C1 segment of cervical spinal cord (tissue), 14 donors: Measurements from ENCODE around the gene ZGRF1.
"Not testable (repeated sequence)": the region's sequence is repeated elsewhere in the genome, so short reads cannot be mapped to it uniquely, and the experiment has no call there.

Experiments used
- DNase-seq, 14 donors: peaks; one replicate each; lab custom pipeline; 2025; lab: John Stamatoyannopoulos, UW

The ZGRF1 gene

DNA sequence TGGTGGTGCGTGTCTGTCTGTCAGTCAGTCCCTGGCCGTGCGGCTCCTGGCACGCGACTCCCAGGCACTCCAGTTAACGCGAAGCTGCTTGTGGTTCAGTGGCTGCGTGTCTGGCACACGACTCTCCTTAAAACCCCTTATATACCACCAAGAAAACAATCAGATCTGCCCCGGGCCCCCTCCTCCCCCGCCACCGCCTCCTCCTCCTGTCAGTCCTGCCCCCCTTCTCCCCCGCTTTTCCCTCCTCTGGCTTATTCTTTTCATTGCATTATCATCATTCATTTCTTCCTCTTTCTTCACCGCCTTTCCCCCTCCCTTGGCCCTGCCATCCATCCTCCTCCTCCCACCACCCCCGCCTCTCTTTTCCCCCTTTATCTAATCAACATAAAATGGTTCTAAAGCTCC, 120.6 kb downstream of the ZGRF1 start, which contains the start of gene NEUROG2:
Gene NEUROG2 (minus strand): TSS at position 115 of the 405 bp plus-strand sequence. CDS start 705 bp downstream, outside the sequence.
- DNase-seq, result no peak

DNA sequence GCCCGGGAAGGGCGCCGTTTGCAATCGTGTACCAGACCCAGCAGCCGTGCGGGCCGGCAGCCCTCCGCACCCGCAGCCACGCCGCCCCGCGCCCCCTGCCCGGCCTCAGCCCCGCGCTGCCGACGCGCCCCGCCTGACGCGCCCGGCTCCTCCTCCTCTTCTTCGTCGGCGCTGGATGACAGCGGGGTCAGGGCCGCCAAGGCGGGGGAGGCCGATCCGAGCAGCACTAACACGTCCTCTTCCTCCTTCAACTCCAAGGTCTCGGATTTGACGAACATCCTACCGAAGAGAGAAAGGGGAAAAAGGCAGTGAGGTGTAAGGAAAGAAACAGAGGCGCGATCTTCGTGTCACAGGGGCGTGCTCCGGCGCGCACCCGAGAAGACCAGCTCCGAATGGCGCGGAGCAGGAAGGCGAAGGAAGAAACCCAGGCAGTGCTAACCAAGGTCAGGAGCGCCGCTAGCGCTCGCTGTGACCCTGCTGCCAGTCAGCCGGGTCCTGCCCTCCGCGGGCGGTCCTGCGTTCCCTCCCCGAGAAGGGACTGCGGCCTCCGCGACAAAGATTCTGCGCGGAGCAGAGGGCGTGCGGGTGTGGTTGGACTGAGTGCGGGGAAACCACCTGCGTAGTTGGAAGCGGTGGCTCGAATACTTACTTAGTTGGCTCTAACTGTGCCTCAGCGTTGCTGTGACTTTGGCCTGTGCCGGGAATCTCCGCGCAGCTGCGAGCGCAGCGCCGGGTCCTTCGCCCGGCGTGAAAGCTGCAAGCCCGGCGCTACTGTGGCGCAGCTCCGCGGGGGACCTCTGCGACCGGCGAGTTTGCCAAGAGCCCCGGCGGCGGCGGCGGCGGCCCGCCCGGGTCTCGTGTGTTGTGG, 121.3 kb downstream of the ZGRF1 start:
- no peak for DNase-seq

DNA sequence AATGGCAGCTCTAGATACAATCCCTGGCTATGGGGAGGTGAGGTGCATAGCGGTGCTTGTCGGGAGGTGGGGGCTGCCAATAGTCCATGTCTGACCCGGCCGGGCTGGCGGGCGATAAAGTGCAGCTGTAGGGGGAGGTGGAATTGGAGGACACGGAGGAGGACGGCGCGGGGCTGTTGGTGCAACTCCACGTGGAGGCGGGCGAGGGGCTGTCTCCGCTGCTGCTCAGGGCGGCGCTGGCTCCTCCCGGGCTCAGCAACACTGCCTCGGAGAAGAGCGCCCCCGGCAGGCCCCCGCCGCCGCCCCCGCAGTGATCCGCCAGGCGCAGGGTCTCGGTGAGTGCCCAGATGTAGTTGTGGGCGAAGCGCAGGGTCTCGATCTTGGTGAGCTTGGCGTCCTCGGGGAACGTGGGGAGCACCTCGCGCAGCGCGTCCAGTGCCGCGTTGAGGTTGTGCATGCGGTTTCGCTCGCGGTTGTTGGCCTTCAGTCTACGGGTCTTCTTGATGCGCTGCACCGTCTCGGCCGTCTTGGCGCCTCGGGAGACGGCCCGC, 122.0 kb downstream of the ZGRF1 start:
- DNase-seq, result no peak

DNA sequence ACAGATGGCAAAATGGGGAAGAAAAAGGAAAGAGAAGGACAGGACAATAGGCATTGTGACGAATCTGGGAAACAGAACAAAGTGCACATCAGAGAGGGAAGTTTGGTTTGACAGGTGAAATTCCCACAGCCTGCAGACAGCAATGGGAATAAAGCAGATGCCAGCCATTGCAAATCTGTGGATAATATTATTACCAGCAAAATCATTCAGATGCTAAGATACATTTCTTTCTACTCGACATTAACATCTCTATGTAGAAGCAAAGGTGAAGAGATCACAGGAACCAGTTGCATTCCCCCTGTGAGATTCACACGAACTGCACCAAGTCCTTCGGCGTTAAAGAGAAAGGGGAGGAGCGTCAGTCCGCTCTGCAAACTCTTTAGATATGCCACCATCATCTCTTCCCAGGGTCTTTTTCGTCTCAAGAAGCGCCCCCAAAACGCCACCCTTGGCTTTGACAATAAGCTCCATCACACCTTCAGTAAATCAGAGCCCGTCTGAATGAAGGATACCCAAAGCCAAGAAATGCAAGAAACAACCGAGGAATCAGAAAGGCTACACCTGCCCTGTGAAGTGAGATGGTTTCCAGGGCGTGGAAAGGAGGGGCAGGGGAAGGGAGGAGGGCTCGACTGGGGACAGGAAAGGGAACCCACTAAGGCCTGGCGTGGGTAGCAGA, 122.6 kb downstream of the ZGRF1 start:
- no peak for DNase-seq

DNA sequence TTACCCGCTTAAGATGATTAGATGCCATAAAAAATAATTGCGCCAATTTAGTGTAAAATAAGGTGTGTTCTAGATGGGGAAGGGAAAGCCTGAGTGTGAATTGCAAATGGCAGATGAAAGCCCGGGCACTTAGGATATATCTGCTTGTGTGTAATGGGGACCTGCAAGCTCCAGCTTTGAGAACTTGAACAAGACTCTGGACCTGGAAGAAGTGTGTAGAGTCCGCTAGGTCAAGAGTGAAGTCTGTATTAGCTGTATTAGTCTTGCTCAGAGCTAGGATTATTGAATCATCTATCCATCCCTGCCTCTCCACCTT, 124.9 kb downstream of the ZGRF1 start:
- no peak for DNase-seq

DNA sequence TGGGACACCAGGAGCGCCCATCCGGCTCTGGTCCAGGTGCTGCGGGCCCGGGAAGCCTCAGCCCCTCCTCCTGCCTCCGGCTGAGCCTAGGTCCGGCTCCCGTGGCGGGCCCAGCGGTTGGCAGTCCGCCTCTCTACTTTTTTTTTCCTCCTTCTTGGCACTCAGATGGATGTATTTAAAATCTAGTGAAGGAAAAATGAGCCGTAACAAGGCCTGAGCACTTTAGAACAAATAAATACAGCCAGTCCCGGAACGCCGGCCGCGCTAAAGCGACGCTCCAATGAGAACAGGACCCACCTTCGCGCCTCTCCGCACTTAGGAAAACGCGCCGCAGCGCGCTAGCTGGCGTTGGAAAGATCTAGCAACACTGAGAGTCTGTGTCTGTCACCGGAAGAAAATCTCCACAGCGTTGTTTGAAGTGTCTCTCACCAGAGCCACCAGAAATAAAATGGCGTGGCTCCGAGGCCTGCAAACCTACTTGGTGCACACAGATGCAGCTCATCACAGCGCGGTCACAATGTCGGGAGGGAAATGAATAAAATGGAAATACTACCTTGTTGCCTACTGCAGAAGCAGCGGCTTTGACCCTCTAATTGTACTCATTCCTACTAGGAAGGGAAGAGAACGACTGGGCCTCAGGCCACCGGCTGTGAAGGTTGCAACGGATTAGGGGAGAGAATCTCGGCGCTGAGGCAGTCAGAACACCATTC, 125.5 kb downstream of the ZGRF1 start:
- DNase-seq, result no peak

DNA sequence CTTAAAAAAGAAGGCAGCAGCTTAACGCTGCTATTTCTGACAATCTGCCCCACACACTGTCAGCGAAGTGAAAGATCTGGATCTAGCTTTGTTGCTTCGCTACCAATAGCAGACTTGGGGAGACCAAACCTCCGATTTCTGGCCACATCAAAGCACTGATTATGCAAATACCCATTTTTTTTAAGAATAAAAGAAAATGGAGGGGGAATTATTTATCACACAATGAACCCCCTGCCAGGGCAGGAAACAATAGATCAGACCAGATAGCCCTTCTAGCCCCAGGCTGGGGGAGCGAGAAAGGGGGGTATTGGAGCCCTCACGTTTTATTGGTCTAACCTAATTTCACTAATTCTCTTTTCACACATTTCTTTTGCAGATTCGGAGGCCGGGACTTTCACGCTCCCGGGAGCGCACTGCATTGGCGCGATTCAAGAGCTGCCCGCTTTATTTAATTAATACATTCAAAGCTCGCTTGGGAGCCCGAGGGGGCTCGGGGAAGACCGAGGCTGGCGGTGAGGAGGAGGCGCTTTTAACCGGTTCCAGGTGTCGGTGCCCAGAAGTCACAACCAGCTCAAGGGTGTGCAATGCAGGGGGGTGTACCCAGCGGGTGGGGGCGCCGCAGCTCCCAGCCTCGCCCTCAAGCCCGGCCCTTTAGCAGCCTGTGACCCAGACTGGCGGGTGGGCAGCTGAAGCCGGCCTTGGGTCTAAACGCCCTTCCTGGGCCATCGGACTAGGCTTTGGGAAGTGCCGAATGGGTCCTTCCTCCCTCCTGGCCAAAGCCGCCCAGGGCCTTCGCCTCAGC, 126.2 kb downstream of the ZGRF1 start:
- DNase-seq, result no peak

DNA sequence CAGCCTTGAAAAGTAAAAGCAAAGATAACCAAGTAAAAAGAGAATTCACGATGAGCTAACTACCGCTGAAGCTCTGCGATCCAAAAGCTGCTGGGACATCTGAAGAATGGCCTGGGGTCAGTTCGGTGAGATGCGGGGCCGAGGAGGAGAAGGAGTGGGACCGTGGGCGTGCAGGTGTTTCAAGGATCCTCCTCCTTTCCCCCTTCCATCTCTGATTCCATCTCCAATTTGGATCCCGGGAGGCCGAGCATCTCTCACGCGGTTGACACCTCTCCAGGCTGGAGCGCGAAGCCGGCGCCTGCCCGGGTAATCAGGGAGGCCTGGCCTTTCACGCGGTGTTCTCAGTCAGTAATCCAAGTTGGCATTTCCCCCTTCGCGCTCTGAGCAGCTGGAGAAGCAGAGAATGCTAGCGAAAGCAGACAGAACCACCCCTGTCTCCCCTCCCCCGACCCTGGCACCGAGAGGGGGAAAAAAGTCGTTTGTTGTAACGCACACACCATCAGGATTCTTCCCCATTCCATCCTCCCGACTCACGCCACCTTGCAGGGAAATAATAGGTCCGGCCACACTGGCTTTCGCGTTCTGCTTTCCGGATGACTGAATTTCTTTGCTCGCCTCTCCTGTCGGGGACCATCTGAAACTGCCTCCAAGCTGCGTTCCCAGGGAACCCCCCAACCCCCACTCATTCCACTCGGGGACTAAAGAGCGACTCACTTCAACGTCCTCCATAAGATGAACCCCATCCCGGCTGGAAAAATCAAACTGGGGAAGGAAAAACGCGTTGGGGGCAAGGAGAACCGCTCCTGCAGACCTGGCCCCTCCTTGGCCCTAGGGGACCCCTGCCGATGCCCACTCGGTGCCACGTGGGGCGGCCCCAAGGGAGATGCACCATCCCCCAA, 127.2 kb downstream of the ZGRF1 start:
- no peak for DNase-seq

DNA sequence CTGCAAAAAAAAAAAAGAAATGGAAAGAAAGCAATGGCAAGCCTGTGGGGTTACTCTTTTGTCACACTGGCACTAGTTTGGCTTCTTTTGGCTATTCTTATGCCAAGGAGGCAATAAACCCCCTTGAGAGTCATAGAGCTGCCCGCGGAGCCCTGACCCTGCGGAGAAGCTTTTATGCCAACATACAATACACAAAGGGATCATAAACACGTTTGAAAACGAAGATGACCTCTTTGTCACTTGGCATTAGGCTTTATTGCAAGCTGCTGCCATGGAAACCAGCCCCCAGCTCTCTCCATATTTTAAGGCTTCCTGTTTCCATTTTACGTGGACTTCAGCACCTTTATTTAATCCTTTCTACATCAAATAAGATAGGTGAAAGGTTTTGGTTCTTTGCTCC, 128.4 kb downstream of the ZGRF1 start:
- DNase-seq, result no peak

DNA sequence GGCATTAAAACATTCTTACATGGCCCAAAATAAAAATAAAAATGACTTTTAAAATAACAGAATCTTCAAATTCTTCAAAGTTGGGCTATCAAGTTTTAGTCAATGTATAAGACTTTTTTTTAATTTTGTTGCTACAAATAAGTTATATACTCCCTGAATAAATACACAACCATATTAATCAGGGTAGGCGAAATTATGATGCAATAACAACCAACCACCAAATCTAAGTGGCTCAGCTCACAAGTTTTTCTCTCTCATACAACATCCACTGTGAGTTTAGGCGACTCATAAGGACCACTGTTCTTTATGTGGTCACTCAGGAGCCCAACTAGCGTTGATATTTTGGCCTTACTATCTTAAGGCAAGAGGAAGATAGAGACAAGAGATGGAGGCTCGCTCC, 131.9 kb downstream of the ZGRF1 start:
- no peak for DNase-seq

DNA sequence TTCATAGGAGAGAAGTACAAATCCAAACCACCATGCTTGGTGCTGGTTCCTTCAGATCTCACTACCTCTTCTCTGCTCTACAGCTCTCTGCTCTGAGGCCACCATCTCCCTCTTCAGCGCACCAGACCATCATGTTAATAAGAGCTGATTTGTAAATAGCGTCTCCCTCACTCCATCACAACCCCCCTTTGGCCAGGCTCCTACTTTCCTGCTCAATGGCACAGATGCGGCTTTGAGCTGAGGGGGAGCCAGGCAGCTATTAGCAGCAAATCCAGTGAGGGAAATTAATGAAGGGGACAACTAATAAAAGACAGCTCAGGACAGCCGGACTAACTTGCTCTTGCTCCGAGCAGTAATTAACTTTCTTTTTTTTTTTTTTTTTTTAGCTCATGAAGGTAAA, 133.8 kb downstream of the ZGRF1 start:
- DNase-seq, result no peak

DNA sequence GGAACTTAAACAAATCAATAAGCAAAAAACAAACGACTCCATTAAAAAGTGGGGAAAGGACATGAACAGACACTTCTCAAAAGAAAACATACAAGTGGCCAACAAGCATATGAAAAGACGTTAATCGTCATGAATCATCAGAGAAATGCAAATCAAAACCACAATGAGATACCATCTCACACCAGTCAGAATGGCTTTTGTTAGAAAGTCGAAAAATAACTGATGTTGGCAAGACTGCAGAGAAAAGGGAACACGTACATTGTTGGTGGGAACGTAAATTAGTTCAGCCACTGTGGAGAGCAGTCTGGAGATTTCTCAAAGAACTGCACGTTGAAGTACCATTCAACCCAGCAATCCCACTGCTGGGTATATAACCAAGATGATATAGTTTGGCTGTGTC, 144.4 kb downstream of the ZGRF1 start:
- DNase-seq, result no peak

DNA sequence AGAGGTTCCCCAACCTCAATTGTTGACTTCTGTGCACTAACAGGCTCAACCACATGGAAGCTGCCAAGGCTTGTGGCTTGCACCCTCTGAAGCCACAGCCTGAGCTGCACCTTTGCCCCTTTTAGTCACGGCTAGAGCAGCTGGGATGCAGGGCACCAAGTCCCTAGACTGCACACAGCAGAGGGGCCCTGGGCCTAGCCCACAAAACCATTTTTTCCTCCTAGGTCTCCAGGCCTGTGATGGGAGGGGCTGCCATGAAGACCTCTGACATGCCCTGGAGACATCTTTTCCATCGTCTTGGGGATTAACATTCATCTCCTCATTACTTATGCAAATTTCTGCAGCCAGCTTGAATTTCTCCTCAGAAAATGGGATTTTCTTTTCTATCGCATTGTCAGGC, 145.9 kb downstream of the ZGRF1 start:
- DNase-seq, result not testable (repeated sequence)
